Measurements from ENCODE around the gene LYRM1. TPM values are rescaled to one million over a fixed set of nuclear protein-coding genes. Genes with fewer than 3 reads are reported as not detected.

The LYRM1 gene
- total and polyA plus RNA-seq, 2 of the 8 experiments (the other 6 are each of a cell fraction or from before 2014, with no cell fraction given): 11.6 to 13.4 TPM

DNA sequence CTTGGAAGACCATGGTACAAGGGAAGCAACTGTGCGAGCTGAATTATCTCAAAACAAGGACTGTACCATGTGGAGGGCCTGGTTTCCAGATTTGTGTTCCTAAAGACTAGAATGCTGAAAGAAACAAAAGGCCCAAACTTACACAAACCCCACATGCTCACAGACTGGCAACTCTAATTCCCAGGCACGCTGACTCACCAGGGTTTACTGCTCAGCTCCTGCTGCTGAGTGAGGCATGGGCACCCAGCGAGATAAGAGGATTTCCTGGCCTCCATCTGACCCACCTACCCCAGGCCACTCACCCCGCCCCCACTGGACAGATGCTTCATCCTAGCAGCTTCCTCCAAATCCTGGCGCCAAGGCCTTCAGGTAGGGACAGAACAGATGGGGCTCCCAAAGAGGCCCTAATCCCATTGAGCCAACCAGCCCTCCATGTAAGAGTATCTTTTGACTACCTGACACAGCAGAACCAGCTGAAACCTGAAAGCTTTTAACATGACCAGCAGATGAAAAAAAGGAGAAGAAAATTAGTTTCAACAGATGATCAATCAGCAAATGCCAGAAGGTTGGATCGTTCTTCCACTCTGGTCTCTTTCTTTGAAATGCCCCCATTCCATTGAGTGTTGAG, 34.3 kb upstream of the LYRM1 start:
- H4K5ac ChIP-seq (ENCODE audit: insufficient read length, low read depth, low read length): no peak overlapping the region
- POLR2A ChIA-PET (ENCODE audit: partially characterized antibody): interaction anchor here (0.8 to 1.1 kb wide), 2 partner anchors 31 to 34 kb away, joined by 3 to 6 read pairs; partner anchors contain the start of genes DCUN1D3 and LYRM1
- H4K91ac ChIP-seq (replicated peaks; ENCODE audit: insufficient read length, low read length): no peak overlapping the region
- peaks cover 0 to 2% of the 10 kb centered on the region in 2 experiments for H4K20me1 ChIP-seq (replicated peaks in 1 of 2; ENCODE audit: control insufficient read depth in 1 of 2, insufficient read depth in 2 of 2, low read length in 2 of 2)
- H2AFZ ChIP-seq (ENCODE audit: low read length): no peak overlapping the region
- TF ChIP-seq JUN (IDR thresholded peaks at IDR 0.05; ENCODE audit: low read depth, low read length) (no peak), SP2 (IDR thresholded peaks at IDR 0.05; ENCODE audit: low read length) (no peak), SP4 (IDR thresholded peaks at IDR 0.05; ENCODE audit: low read length) (no peak), SIX5 (IDR thresholded peaks at IDR 0.05; ENCODE audit: low read depth, low read length) (no peak), GTF2F1 (IDR thresholded peaks at IDR 0.05; ENCODE audit: borderline replicate concordance, low read depth, low read length) (no peak)
- H2BK20ac ChIP-seq (ENCODE audit: low read length): peak overlapping the region; percentile 73; the same call in 1 of the 2 replicates
- H2BK120ac ChIP-seq (replicated peaks; ENCODE audit: low read depth, low read length): peak overlapping the region; percentile 30
- H3K9me3 ChIP-seq (ENCODE audit: insufficient read depth in 2 of 2, low read depth in 1 of 2, low read length in 1 of 2): no peaks in the 10 kb centered on the region
- CTCF ChIA-PET (ENCODE audit: partially characterized antibody): interaction anchor here (1.1 to 4.8 kb wide), 5 partner anchors 9 to 135 kb away, joined by 3 to 29 read pairs (median 7); no protein-coding TSS in a partner anchor
- FAIRE-seq (no peak), DNase-seq (ENCODE audit: low read depth in 1 of 2, low spot score in 2 of 2) (no peak)
- H3K4me3 ChIP-seq (ENCODE audit: extremely low read depth in 1 of 4, insufficient read depth in 2 of 4, low read depth in 3 of 4, low read length in 4 of 4): no peak overlapping the region
- H2AK5ac ChIP-seq (ENCODE audit: low read depth, low read length): no peak overlapping the region
- peaks cover 6 to 78% of the 10 kb centered on the region in 2 experiments; a peak in 3 of 4 replicates for H3K79me2 ChIP-seq (ENCODE audit: control insufficient read depth in 1 of 2, insufficient read depth in 2 of 2, low read length in 2 of 2)
- no peak overlapping the region for H3K4ac ChIP-seq (replicated peaks; ENCODE audit: insufficient read length, low read depth, low read length)
- peak overlapping the region; percentile 1; the same call in 1 of the 2 replicates for H3K27ac ChIP-seq (ENCODE audit: low read depth, low read length)
- no peaks in the 10 kb centered on the region for H3K23me2 ChIP-seq (ENCODE audit: low read depth, low read length)
- peaks cover 0 to 5% (median 0%) of the 10 kb centered on the region in 4 experiments; a peak in 1 of 8 replicates for H3K36me3 ChIP-seq (ENCODE audit: control insufficient read depth in 2 of 4, insufficient read depth in 4 of 4, low read length in 3 of 4)
- no peak overlapping the region; a peak in 2 of 7 replicates for H3K9ac ChIP-seq (replicated peaks in 1 of 4; ENCODE audit: extremely low read depth in 1 of 4, low read depth in 3 of 4, low read length in 3 of 4)
- peaks cover 5% of the 10 kb centered on the region; the same call in 1 of the 2 replicates for H3K79me1 ChIP-seq (ENCODE audit: low read depth, low read length)
- H3K56ac ChIP-seq (replicated peaks; ENCODE audit: insufficient read length, low read depth, low read length): no peak overlapping the region
- WGBS, 2 experiments (ENCODE audit: extremely low coverage in 1 of 2, insufficient coverage in 1 of 2, insufficient read length in 1 of 2, insufficient replicate concordance in 2 of 2, low coverage in 1 of 2, low lambda C conversion rate in 2 of 2, missing lambda C conversion rate in 1 of 2): 93% methylated on average over 6 of the region's 6 CpGs; no CpG with 5 or more reads in 1 of the 2 experiments
- no peak overlapping the region for H3K14ac ChIP-seq (ENCODE audit: insufficient read length)
- peaks cover 0 to 6% (median 2%) of the 10 kb centered on the region in 4 experiments; a peak in 4 of 7 replicates for H3K4me1 ChIP-seq (replicated peaks in 1 of 4; ENCODE audit: control insufficient read depth in 3 of 4, insufficient read depth in 4 of 4, low read length in 3 of 4)
- H2BK12ac ChIP-seq (ENCODE audit: low read depth, low read length): no peak overlapping the region
- H2BK5ac ChIP-seq (ENCODE audit: low read depth, low read length): peak overlapping the region; percentile 62; the same call in 1 of the 2 replicates
- no peaks in the 10 kb centered on the region for H3K27me3 ChIP-seq (replicated peaks in 1 of 4; ENCODE audit: control insufficient read depth in 3 of 4, extremely low read depth in 1 of 4, insufficient read depth in 3 of 4, low read length in 3 of 4)
- no peak overlapping the region for H4K8ac ChIP-seq (ENCODE audit: extremely low read depth, insufficient read depth, low read length)
- H3K4me2 ChIP-seq (ENCODE audit: insufficient read depth in 1 of 2, low read depth in 2 of 2, low read length in 2 of 2): no peak overlapping the region
- no peak overlapping the region for H2BK15ac ChIP-seq (ENCODE audit: low read length)
- H3K23ac ChIP-seq (ENCODE audit: insufficient read length): no peak overlapping the region
- H3K18ac ChIP-seq (ENCODE audit: extremely low read depth, low read length): no peak overlapping the region; the same call in 1 of the 2 replicates
